HG03575 (cell line): Measurements from ENCODE around the gene UBE4A.

Source experiments
- ATAC-seq: cut with Tn5 transposase; IDR thresholded peaks from one replicate; pipeline ENCODE4 v1.9.1; 2021; ENCODE audit not compliant: unreplicated experiment, insufficient number of reproducible peaks, low FRiP score; ENCODE audit errors: extremely low read depth

The UBE4A gene

DNA sequence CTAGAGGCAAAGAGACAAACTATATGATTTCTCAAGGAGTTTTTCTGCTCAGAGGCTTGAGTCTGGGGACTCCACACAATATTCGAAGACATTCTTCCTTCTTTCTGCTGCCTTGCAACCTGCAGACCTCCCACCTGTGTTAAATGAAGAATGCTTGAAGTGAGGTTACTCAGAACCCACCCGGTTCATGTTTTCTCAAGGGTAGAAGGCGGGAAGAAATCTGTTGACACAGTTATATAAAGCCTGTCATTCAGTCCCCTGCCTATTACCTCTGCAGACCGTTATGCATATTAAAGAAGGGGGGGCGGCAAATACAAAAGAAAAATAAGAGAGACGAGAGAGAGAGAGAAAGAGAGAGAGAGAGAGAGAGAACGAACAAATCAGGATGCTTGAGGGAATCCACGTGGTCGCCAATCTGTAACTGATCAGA is 74.7 kb downstream of the UBE4A start:
- ATAC-seq = no peak

DNA sequence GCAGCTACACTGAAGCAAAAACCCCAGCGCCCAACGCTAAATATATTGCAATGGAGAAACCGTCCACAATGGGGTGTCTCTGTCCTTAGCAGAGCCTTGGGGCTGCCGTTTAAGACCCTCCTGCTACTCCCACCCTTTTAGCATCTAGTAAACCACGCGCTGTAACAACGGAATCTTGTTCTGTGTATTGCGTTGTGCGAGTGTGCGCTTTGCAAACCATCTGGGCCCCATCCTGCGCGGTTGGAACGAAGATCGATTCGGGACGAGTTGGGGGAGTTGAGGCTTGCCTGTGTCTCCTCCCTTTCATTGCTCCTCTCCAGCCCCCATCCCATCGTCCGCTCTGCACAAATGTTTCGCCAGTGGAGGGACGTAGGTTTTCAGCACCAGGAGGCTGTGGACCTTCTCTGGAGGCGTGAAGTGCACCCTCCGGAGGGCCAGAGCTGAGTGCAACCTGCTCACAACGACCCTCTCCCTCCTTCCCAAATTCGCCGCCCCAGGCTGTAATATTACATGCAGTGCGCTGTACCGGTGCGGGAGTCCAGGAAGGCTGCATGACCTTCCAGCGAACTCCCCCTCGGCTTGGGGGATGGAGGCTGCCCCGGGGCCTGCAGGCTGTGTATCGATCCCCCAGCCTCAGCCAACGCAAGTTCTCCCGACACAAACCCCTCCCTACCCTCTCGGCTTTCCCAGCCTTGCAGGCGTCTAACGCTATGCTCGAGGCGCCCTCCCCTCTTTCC is 75.3 kb downstream of the UBE4A start:
- ATAC-seq = no peak

DNA sequence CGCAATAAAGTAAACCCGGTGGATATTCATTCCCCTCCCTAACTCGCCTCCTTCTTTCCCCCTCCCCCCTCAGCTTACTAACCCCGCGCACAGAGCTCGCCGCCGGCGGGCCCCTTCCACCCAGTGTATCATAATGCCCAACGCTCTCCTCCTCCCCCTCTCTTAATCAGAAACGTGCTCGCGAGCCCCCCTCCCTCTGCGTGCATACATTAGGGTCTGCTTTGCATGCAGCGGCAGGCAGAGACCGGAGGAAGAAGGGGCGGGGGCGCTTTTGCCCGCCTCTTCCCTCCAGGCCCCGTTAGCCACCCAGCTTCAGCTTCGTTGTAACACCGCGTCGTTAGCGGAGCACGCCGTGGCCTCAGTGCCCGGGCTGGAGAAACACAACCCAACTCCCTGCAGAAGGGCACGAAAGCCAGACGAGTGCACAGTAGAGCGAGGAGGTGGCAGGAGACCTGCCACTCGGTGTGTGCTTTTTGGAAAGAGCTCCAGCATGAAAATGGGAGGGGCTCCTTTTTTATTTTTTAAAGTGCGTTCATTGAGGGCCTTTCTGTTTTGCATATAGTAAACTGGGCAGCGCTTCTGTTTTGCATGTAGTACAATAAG is 76.0 kb downstream of the UBE4A start:
- ATAC-seq = no peak

DNA sequence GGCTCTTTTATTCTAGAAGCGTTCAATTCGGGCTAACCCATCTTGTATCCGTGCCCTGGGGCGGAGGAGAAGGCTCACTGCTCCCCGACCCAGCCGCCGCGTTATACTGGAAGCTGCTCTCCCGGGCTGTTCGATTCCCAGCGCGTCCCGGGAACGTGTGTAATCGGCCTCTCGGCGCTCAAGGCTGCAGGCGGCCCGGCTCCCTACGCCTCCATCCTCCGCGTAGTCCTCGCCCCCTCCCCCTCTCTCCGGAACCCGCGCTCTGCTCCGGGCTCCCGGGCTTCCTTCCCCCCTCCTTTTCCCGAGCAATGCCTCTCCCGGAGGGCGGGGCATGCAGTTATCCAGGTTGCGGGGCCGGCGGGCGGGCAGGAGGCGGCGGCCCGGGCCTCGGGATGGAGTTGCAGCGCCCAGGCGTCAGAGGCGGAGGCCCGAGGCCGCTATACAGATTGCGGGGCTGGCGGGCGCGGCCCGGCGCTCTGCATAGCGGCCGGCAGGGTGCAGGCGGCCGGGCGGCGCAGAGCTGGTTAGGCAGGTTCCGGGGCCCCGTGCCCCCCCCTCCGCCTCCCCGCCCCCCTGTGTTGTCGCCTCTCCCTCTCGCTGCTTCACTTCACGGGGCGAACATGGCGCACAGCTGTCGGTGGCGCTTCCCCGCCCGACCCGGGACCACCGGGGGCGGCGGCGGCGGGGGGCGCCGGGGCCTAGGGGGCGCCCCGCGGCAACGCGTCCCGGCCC is 76.7 kb downstream of the UBE4A start, which contains the start of gene KMT2A:
Gene KMT2A, plus strand, starts transcription at position 600 of the 732 bp plus-strand sequence. Its CDS starts 21 bp downstream, at position 621.
- no peak for ATAC-seq

DNA sequence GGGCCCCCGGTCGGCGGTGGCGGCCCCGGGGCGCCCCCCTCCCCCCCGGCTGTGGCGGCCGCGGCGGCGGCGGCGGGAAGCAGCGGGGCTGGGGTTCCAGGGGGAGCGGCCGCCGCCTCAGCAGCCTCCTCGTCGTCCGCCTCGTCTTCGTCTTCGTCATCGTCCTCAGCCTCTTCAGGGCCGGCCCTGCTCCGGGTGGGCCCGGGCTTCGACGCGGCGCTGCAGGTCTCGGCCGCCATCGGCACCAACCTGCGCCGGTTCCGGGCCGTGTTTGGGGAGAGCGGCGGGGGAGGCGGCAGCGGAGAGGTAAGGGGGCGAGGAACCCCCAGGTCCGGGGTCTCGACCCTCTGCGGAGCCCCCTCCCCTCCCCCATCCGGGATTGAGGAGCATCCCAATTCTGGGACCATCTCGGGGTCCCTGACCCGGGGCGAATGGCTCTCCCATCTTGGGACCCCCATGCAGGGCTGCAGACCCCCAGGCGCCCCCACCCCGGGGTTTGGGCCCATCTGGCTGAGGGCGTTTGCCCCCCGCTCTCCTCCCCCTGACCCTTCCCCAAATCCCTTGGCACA is 77.3 kb downstream of the UBE4A start:
- ATAC-seq = no peak

DNA sequence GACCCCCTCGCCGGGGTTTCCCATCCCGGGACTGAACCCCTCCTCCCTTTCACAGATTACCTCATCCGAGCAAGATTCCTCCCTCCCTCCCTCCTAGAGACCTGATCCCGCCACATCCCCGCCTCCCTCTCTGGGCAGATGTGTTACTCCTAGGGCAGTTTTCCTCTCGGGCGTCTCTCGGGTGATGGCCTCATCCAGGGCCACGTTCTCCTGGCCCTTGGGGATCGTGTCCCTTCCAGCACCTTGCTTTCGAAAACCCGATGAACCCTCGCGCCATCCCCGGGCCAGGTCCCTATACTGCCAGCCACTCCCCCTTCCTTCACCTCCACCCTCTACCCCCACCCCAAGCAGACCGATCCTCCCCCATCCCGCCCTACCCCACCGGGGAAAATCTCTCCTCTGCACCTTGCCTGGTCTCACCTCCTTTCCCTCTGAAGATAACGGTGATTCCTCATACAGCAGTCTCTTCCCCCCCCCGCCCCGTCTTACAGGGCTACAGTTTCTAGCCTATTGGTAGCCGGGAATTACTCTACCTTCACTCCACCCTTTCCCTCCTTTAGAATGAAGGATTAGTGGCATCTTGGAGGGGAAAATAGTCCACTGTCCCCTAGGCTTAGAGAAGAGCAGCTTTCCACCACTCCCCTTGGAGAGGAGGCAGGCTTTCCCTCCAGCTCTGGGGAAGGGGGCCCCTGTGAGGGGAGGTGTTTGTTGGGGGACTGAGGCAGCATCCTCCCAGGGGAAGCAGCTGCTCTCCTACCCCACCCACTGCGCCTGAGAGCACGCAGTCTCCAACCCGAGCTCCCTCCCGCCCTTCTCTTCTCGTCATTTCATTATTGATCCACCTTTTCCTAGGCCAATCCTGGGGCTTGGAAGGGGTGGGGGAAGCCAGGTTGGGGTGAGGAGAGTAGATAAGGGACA is 78.1 kb downstream of the UBE4A start:
- ATAC-seq = no peak

DNA sequence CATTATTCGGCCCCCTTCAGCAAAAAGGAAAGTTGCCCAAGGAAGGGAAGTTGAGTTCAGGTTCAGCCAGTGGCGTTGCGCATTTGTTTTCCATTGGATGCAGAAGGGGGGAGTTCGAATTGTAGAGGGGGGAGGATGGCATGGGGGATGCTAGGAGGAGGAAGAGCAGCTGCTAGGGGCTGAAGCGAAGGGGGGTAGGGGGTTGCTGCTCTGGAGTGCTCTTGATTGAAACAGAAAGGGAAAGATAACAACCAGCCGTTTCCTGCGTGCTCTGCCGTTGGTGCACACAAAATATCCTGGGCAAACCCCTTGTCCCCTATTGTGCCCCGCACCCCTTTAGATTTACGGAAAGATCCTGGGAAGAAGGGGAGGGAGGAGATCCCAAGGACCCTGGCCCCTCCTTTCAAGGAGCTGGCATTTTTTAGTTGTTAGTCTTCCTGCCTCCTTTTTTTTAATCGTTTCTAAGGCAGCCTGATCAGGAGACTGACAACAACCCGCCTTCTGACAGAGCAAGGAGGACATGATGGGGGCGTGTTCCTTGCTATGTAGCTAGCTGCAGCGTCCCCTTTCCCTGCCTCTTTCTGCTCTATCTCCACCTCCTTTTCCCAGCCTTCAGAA is 79.0 kb downstream of the UBE4A start:
- no peak for ATAC-seq

DNA sequence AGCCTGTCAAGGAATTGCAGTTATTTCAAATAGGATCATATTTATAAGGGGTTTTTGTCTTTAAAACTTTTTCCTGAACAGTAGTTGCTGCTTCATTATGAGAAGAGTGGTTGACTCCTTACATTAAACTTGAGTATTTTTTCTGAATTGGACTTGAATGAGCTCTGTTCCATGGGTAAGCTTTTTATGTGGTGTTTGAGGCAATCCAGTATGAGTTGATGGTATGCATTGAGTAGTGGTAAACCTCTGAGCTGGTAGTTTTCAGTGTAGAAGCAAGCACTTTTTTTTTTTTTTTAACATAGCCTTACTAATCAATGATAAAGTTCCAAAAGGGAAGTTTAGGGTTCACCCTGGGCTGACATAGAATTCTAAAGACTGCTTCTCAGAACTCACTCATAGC is 80.2 kb downstream of the UBE4A start:
- ATAC-seq = no peak

DNA sequence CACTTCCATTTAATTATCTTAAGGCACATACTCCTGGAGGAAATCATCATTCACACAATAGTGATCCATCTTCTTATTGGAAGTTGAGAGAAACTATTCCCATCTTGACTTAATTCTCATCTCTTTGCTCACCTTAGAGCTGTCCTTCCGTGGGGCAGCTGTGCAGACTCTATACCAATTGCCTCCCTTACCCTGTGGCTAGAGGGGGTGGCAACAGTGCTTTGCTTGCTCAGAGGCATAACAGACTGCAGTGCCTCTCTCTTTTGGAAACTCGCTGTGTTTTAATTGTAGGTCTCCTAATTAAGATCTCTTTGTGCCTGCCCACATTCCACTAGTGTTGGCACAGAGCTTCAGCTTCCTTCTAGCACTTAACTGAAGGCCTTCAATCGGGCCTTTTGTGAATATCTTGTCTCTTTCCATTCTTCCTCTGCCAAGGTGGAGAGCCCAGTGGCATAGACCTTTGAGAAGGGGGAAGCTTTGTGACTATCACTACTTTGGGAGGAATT is 82.4 kb downstream of the UBE4A start:
- ATAC-seq = no peak

DNA sequence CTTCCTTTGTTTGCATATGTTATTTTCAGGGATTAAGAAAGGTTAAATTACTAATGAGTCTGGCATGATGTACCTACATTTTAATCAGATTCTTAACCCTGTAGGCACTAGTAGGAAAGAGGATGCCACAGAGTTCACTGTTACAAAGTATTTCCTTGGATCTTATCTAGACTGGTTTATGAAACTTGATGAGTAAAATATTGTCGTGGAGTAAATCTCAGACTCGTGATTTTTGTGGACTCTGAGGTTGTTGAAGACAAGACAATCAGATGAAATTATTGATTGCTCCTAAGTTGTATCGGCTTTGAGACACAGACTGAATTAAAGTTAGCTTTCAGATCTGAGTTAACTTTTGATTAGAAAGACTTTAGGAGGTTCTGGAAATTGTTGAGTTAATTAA is 82.9 kb downstream of the UBE4A start:
- no peak for ATAC-seq

DNA sequence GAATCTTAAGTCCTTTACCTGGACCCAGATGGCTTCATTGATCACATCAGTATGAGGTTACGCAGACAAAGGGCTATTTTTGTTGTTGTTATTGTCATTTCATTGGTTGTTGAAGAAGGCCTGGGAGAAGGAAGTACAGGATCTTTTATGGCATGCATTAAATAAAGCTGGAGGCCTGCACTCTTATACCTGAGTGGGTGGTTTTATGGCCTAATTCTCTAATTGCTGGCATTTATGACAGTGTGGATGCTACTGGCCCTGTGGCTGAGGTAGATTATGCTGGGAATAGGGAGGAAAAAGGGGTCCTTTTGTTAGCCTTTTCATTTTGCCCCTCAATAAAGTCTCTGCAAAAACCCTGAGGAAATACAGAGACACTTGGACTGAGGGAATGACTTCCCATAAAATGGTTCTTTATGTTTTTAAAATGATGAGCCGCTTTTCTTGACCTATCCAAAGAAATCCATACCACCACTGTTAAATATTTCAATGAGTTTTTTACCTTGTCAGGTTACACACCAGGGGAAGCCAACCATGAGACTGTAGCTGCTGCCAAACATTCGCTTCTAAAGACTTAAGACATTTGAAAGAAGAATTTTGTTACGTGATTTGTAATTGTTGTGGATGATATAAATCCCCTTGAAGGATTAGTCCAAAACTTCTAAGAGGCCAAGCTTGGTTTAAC is 83.6 kb downstream of the UBE4A start:
- ATAC-seq = no peak

DNA sequence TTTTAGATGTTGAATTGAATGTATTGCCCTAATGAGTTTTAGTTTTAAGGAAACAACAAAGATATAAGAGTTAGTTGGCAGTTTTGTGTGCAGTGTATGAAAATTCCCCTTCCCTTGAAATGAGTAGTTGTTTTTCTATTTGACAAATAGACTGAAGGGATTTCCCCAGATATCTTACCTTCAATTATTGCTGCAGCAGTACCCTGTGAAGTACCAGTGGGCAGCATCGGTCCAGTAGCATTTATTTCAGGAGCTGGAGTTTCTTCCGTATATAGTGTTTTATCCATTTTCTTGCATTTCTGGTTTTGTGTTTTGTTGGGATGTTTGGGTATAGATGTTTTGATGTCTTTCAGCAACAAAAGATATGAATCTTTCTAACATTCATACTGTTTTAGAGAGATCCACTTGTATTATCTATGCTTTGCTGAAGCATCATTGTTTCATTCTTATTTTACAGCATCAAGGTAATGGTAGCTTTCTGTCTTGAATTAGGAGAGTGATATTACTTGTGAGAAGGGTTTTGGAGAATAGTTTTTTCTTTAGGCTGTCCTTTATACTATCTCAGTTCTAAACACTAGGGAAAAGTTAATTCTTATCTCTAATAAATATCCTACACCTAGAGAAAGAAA is 84.3 kb downstream of the UBE4A start:
- no peak for ATAC-seq

DNA sequence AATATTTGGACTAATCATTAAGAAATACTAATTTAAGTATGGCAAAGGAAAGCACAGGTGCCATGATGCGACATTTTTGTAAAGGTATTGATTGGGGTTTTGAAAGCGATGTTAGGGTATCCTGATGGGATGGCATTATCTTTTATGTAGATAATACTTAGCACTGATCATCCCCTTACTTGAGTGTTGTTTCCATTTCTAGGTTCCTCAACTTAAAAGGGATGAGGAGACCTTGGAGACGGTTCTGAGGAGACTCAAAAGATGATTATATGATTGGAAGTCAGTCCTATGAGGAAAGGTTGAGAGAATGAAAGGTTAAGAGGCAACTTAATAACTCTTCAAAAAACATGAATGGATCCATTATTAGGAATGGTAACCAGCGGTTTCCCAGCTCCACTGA is 88.0 kb downstream of the UBE4A start:
- no peak for ATAC-seq

DNA sequence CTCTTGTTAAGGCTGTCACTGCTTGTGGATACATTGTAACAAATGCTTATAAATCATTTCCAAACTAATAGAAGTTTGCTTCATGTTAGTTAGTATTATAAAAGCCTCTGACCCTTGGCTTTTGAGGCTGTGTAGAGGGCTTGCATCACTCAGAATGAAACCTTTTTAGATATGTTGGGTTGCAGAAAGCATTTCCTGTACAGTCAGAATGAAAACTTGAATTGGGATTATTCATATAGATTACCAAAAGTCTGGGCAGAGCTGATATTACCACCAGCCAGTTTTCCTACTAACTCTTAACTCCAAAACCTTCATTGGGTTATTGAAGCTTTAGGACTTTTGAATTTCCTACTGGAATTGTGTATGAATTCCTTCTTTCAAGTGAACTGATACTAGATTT is 88.9 kb downstream of the UBE4A start:
- ATAC-seq = peak; percentile 43
